Measurements from ENCODE around the gene ATP9A. TPM values are rescaled to one million over a fixed set of nuclear protein-coding genes. Genes with fewer than 3 reads are reported as not detected.

The ATP9A gene
- total RNA-seq, 1 donor, result 69.1 TPM

- TF ChIP-seq, protein P1, sequence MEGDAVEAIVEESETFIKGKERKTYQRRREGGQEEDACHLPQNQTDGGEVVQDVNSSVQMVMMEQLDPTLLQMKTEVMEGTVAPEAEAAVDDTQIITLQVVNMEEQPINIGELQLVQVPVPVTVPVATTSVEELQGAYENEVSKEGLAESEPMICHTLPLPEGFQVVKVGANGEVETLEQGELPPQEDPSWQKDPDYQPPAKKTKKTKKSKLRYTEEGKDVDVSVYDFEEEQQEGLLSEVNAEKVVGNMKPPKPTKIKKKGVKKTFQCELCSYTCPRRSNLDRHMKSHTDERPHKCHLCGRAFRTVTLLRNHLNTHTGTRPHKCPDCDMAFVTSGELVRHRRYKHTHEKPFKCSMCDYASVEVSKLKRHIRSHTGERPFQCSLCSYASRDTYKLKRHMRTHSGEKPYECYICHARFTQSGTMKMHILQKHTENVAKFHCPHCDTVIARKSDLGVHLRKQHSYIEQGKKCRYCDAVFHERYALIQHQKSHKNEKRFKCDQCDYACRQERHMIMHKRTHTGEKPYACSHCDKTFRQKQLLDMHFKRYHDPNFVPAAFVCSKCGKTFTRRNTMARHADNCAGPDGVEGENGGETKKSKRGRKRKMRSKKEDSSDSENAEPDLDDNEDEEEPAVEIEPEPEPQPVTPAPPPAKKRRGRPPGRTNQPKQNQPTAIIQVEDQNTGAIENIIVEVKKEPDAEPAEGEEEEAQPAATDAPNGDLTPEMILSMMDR (IDR thresholded peaks at IDR 0.05; ENCODE audit: insufficient read depth, low read length), result no peak
- H3K4me3 ChIP-seq (ENCODE audit: low read depth, low read length), result no peak overlapping the region
- DNase-seq (ENCODE audit: low read depth), result no peak
Measured at GRCh38 chr20:51735728-51736600, 32.2 kb downstream of the ATP9A start.

GRCh38 chr20:51734876-51735720 is 33.1 kb downstream of the ATP9A start:
- H3K4me3 ChIP-seq (ENCODE audit: low read depth, low read length), result no peak overlapping the region
- TF ChIP-seq, protein P1 (IDR thresholded peaks at IDR 0.05; ENCODE audit: insufficient read depth, low read length), result no peak
- DNase-seq (ENCODE audit: low read depth), result no peak

DNA sequence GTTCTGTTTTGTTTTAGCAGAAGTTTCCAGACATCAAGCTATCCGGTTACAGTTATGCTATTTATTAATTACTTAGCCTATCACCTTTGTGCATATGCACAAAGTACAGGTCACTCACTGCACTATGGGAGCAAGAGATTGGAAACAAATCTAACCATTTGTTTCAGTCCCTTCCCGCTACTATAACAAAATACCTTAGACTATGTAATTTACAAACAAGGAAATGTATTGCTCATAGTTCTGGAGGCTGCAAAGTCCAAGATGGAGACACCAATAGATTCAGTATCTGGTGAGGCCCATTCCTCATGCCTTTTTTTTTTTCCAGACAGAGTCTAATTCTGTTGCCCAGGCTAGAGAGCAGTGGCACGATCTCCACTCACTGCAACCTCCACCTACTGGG is 35.1 kb downstream of the ATP9A start:
- no peak overlapping the region for H3K4me3 ChIP-seq (ENCODE audit: low read depth, low read length)
- TF ChIP-seq, protein P1 (IDR thresholded peaks at IDR 0.05; ENCODE audit: insufficient read depth, low read length), result no peak
- no peak for DNase-seq (ENCODE audit: low read depth)

GRCh38 chr20:51732096-51732791 is 35.9 kb downstream of the ATP9A start:
- H3K4me3 ChIP-seq (ENCODE audit: low read depth, low read length), result no peak overlapping the region
- peak; percentile 79 for DNase-seq (ENCODE audit: low read depth)
- TF ChIP-seq, protein P1 (IDR thresholded peaks at IDR 0.05; ENCODE audit: insufficient read depth, low read length), result no peak

GRCh38 chr20:51731731-51732095 is 36.5 kb downstream of the ATP9A start:
- TF ChIP-seq, protein P1 (IDR thresholded peaks at IDR 0.05; ENCODE audit: insufficient read depth, low read length), result no peak
- no peak overlapping the region for H3K4me3 ChIP-seq (ENCODE audit: low read depth, low read length)
- DNase-seq (ENCODE audit: low read depth), result no peak

GRCh38 chr20:51729771-51730170 is 38.4 kb downstream of the ATP9A start:
- no peak for DNase-seq (ENCODE audit: low read depth)
- TF ChIP-seq, protein P1 (IDR thresholded peaks at IDR 0.05; ENCODE audit: insufficient read depth, low read length), result no peak
- H3K4me3 ChIP-seq (ENCODE audit: low read depth, low read length), result no peak overlapping the region
